KMS-11 (cell line): ENCODE results near the gene RXRA.

Source experiments
- H2AFZ ChIP-seq: fragments of 200-600 bp; sonication (generic); 2 replicates; pipeline ENCODE4 v1.6.1; 2016; ENCODE audit warnings: antibody characterized with exemption, mixed run types, low read depth
- H3K27ac ChIP-seq: fragments of 200-600 bp; sonication (generic); 2 replicates; pipeline ENCODE4 v1.6.1; 2016; ENCODE audit warnings: mild to moderate bottlenecking, mixed run types
- H3K27me3 ChIP-seq: fragments of 200-600 bp; sonication (generic); 2 replicates; pipeline ENCODE4 v1.6.1; 2017; ENCODE audit warnings: mild to moderate bottlenecking, low read depth, mixed run types, moderate library complexity; ENCODE audit not compliant: insufficient read depth
- H3K36me3 ChIP-seq: fragments of 200-600 bp; sonication (generic); 2 replicates; pipeline ENCODE4 v1.6.1; 2017; ENCODE audit warnings: mild to moderate bottlenecking, mixed run types; ENCODE audit not compliant: insufficient read depth
- H3K4me1 ChIP-seq: fragments of 200-600 bp; sonication (generic); 2 replicates; pipeline ENCODE4 v1.6.1; 2016; ENCODE audit warnings: mild to moderate bottlenecking, low read depth, mixed run types; ENCODE audit not compliant: poor library complexity, severe bottlenecking
- H3K4me2 ChIP-seq: fragments of 200-600 bp; sonication (generic); 2 replicates; pipeline ENCODE4 v1.7.0; 2016; ENCODE audit warnings: mild to moderate bottlenecking, mixed run types
- H3K4me3 ChIP-seq: fragments of 200-600 bp; sonication (generic); IDR thresholded peaks from 2 replicates; pipeline ENCODE4 v1.6.1; 2017; ENCODE audit warnings: low read depth, low read length, mixed read lengths; ENCODE audit not compliant: insufficient read depth
- H3K79me2 ChIP-seq: fragments of 200-600 bp; sonication (generic); 2 replicates; pipeline ENCODE4 v1.6.1; 2016; ENCODE audit warnings: low read depth, mixed run types; ENCODE audit not compliant: insufficient read depth
- H3K9ac ChIP-seq: fragments of 200-600 bp; sonication (generic); 2 replicates; pipeline ENCODE4 v1.6.1; 2016; ENCODE audit warnings: mild to moderate bottlenecking, mixed run types
- H4K20me1 ChIP-seq: fragments of 200-600 bp; sonication (generic); 2 replicates; pipeline ENCODE4 v1.6.1; 2016; ENCODE audit warnings: mild to moderate bottlenecking, mixed run types; ENCODE audit not compliant: insufficient read depth
- CTCF ChIP-seq: fragments of 200-600 bp; sonication (generic); conservative IDR thresholded peaks from 2 replicates; pipeline ENCODE4 v1.6.1; 2017; ENCODE audit warnings: low read depth, mild to moderate bottlenecking, antibody characterized with exemption, low read length, moderate library complexity, mixed read lengths

Gene RXRA

GRCh38 chr9:134481762-134482161 lies 155.5 kb downstream of the RXRA start:
- no peak for TF ChIP-seq CTCF
- H2AFZ ChIP-seq, result no peak overlapping the region
- H3K4me1 ChIP-seq, result no peaks in the 10 kb centered on the region
- no peak overlapping the region for H3K27ac ChIP-seq
- H4K20me1 ChIP-seq, result no peaks in the 10 kb centered on the region
- peaks cover 86% of the 10 kb centered on the region for H3K27me3 ChIP-seq
- H3K36me3 ChIP-seq, result no peaks in the 10 kb centered on the region
- H3K4me3 ChIP-seq, result no peak overlapping the region
- H3K9ac ChIP-seq, result no peak overlapping the region
- H3K79me2 ChIP-seq, result no peaks in the 10 kb centered on the region
- no peak overlapping the region for H3K4me2 ChIP-seq

- no peaks in the 10 kb centered on the region for H4K20me1 ChIP-seq
- peaks cover 88% of the 10 kb centered on the region for H3K27me3 ChIP-seq
- no peaks in the 10 kb centered on the region for H3K4me1 ChIP-seq
- no peak overlapping the region for H3K4me2 ChIP-seq
- no peak for TF ChIP-seq CTCF
- no peak overlapping the region for H2AFZ ChIP-seq
- no peaks in the 10 kb centered on the region for H3K79me2 ChIP-seq
- H3K9ac ChIP-seq, result no peak overlapping the region
- H3K36me3 ChIP-seq, result no peaks in the 10 kb centered on the region
- no peak overlapping the region for H3K4me3 ChIP-seq
- H3K27ac ChIP-seq, result no peak overlapping the region
Measured at GRCh38 chr9:134482226-134482625, 156.0 kb downstream of the RXRA start.

GRCh38 chr9:134483361-134484184 lies 157.3 kb downstream of the RXRA start:
- no peaks in the 10 kb centered on the region for H3K4me1 ChIP-seq
- TF ChIP-seq CTCF, result no peak
- H3K27ac ChIP-seq, result no peak overlapping the region
- no peak overlapping the region for H3K4me2 ChIP-seq
- H3K9ac ChIP-seq, result no peak overlapping the region
- peaks cover 89% of the 10 kb centered on the region for H3K27me3 ChIP-seq
- H3K4me3 ChIP-seq, result no peak overlapping the region
- no peak overlapping the region for H2AFZ ChIP-seq
- H3K79me2 ChIP-seq, result no peaks in the 10 kb centered on the region
- H4K20me1 ChIP-seq, result no peaks in the 10 kb centered on the region
- H3K36me3 ChIP-seq, result no peaks in the 10 kb centered on the region

DNA sequence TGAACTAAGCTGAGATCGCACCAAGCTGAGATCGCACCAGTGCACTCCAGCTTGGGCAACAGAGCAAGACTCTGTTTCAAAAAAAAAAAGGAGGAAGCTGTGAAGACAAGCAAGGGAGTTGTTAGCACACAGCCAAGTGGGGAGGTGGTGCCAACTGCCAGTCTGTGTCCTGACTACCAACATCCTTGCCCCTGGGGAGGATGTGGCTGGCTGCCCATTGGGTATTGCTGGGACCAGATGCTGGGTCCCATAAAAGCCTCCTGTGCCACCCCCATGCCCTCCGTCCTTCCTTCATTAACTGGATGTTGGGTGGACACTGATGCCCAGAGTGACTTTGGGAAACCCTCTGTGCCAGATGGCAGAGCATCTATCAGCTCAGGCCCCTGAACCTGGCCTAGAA lies 158.2 kb downstream of the RXRA start:
- no peak for TF ChIP-seq CTCF
- Histone ChIP-seq H3K4me1 (no peaks in the 10 kb centered on the region), H3K27ac (no peak overlapping the region), H3K36me3 (no peaks in the 10 kb centered on the region), H3K4me3 (no peak overlapping the region), H3K27me3 (peaks cover 89% of the 10 kb centered on the region), H3K9ac (no peak overlapping the region), H3K4me2 (no peak overlapping the region), H4K20me1 (no peaks in the 10 kb centered on the region), H3K79me2 (no peaks in the 10 kb centered on the region), H2AFZ (no peak overlapping the region)
